Cardiac muscle cell (in vitro differentiated cells and primary cell): ENCODE results near the gene PPIL4. TPM values are rescaled to one million over a fixed set of nuclear protein-coding genes. Genes with fewer than 3 reads are reported as not detected.

Source experiments
- DNase-seq, 2 donors: peaks; one replicate each; pipeline versions ENCODE4 v3.0.0 to v3.0.0-alpha.2; 2010 to 2017; ENCODE audit warnings: low read depth in 1 of 2, low spot score in 1 of 2
- H3K27ac ChIP-seq: fragments of 200-600 bp; sonication (generic); 2 replicates; pipeline ENCODE4 v1.5.1; 2016
- H3K27me3 ChIP-seq: fragments of 200-600 bp; sonication (generic); 2 replicates; pipeline ENCODE4 v1.6.0; 2016; ENCODE audit warnings: control low read depth
- H3K36me3 ChIP-seq: fragments of 200-600 bp; sonication (generic); 2 replicates; pipeline ENCODE4 v1.5.1; 2016; ENCODE audit warnings: control low read depth
- H3K4me1 ChIP-seq: fragments of 200-600 bp; sonication (generic); 2 replicates; pipeline ENCODE4 v1.8.1; 2017; ENCODE audit warnings: low read depth, mild to moderate bottlenecking, mixed run types
- H3K4me3 ChIP-seq: fragments of 200-600 bp; sonication (generic); 2 replicates; pipeline ENCODE4 v1.5.1; 2016; ENCODE audit warnings: mild to moderate bottlenecking
- H3K9me3 ChIP-seq: fragments of 200-600 bp; sonication (generic); 2 replicates; pipeline ENCODE4 v1.5.1; 2017; ENCODE audit warnings: low read depth, mild to moderate bottlenecking, control low read depth
- polyA plus RNA-seq: library from polyadenylated mRNA; unstranded; fragments of >200 nt; fragmentation: Nextera tagmentation; extraction: Ambion mirVana; gene quantifications from 2 replicates; pipeline ENCODE4 v1.2.1, GENCODE V29; 2016
- total RNA-seq: library from RNA; depleted of rRNA; stranded (reverse); fragments of >200 nt; gene quantifications from 2 replicates; pipeline ENCODE4 v1.2.3, GENCODE V29; 2016
- TF ChIP-seq, protein P1 (sequence below): IDR thresholded peaks from 2 replicates; pipeline ENCODE4 v1.5.1; 2012; ENCODE audit warnings: low read depth, mild to moderate bottlenecking, low read length

The PPIL4 gene
- total and polyA plus RNA-seq, 2 experiments from 2014 or later, result 29.5 to 33.1 TPM

DNA sequence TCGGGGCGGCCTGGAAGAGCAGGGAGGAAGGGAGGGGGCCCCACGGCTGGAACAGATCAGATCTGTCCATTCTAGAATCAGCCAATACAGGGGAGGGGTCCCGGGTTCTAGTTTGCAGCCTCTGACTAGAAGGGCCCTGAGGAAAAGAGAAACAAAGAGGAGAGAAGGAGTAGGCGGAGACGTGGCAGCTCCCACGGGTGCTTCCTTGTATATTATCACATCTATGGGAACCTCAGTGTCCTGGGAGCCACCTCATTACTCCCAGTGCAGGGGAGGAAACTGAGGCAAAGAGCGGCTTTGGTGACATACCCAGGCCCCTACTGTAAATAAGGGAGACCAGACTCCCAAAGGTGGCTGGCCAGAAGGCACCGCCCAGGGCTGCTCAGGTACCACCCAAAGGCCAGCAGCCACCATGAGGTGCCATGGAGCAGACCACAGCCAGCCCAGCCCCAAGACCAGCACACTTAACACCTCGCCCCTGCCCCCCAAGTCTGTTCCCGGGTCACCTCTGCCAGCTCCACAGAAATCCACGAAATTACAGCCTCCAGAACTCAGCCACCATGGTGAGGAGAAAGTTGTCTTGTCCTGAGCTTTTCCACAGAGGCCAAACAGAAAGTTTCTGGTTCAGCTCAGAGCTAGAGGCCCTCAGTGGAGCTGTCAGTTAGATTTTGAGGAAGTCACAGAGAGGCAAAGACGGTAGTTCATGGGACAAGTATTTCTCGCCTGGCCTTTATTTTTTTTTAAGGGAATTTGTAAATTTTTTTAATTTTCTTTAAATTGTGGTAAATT lies 63.1 kb downstream of the PPIL4 start:
- no peak for DNase-seq
- H3K36me3 ChIP-seq, result no peaks in the 10 kb centered on the region
- TF ChIP-seq, protein P1, sequence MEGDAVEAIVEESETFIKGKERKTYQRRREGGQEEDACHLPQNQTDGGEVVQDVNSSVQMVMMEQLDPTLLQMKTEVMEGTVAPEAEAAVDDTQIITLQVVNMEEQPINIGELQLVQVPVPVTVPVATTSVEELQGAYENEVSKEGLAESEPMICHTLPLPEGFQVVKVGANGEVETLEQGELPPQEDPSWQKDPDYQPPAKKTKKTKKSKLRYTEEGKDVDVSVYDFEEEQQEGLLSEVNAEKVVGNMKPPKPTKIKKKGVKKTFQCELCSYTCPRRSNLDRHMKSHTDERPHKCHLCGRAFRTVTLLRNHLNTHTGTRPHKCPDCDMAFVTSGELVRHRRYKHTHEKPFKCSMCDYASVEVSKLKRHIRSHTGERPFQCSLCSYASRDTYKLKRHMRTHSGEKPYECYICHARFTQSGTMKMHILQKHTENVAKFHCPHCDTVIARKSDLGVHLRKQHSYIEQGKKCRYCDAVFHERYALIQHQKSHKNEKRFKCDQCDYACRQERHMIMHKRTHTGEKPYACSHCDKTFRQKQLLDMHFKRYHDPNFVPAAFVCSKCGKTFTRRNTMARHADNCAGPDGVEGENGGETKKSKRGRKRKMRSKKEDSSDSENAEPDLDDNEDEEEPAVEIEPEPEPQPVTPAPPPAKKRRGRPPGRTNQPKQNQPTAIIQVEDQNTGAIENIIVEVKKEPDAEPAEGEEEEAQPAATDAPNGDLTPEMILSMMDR, result no peak
- peak overlapping the region; percentile 60 for H3K27ac ChIP-seq
- H3K4me3 ChIP-seq, result no peak overlapping the region
- H3K9me3 ChIP-seq, result no peaks in the 10 kb centered on the region
- H3K27me3 ChIP-seq, result no peaks in the 10 kb centered on the region
- peaks cover 5% of the 10 kb centered on the region for H3K4me1 ChIP-seq

DNA sequence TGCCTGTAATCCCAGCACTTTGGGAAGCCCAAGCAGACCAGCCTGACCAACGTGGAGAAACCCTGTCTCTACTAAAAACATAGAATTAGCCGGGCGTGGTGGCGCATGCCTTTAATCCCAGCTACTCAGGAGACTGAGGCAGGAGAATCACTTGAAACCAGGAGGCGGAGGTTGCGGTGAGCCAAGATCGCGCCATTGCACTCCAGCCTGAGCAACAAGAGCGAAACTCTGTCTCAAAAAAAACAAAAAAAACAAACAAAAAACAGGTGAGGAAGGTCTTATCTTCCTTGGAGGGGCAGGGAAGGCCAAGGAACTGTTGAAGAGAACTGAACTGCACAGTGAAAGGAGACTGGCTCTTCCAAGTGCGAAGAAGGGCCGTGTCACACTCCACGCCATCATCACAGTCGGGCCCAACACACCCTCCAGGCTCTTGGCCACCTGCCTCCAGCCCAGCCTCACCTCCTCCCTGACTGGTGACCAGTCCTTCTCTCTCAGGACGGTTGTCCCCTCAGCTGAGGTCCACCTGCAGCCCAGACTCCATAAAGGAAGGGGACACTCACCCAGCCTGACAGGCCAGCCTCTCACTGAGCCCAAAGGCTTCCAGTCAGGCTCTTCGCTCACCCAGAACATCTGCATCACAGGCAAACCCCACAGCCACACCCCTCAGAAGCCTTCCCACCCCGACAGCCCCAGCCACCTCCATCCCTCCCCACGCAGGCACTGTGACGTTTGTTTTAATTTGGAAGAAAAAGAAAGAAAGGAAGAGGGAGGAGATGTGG lies 65.2 kb downstream of the PPIL4 start:
- Histone ChIP-seq H3K27me3 (no peaks in the 10 kb centered on the region), H3K9me3 (no peaks in the 10 kb centered on the region), H3K27ac (no peak overlapping the region), H3K36me3 (no peaks in the 10 kb centered on the region), H3K4me3 (no peak overlapping the region), H3K4me1 (peaks cover 5% of the 10 kb centered on the region)
- no peak for DNase-seq
- TF ChIP-seq, protein P1, result no peak

DNA sequence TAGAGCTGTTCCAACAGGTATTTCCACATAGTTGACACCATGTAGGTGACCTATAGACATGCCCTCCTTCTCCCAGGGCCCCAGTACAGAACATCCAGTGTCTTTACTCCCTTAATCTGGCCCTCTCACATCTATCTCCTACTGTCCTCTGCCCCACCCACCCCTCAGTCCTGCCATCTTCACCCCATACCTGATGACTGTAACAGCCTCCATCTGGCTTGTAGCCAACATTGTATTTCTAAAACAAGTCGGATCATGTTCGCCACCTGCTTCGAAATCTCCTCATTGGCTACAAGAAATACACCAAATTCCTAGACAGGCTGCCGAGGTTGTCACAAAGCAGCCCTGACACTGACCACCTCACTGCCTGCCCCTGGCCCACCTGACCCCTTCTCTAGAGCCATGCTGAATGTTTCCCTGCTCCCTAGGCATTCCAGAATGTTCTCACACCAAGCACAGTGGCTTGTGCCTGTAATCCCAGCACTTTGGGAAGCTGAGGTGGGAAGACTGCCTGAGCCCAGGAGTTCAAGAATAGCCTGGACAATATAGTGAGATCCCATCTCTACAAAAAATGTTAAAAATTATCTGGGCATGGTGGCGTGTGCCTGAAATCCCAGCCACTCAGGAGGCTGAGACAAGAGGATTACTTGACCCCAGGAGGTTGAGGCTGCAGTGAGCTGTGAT lies 67.1 kb downstream of the PPIL4 start:
- no peak overlapping the region for H3K27ac ChIP-seq
- no peak for DNase-seq

DNA sequence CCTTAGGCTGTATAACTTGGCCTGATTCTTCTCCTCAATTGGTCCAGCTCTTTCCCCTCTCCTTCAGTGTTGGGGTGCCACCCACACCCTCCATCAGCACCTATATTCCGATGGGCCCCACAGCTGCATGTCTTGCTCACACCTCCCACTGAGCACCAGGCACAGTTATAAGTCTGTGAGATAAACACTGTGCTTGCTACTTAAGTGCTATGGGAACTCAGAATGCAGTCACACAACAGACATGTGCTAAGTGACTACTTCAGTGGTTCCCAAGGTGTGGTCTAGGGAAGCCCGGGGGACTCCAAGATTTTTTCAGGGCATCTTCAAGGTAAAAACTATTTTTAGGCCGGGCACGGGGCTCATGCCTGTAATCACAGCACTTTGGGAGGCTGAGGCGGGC lies 68.3 kb downstream of the PPIL4 start:
- Histone ChIP-seq H3K4me3 (no peak overlapping the region), H3K36me3 (no peaks in the 10 kb centered on the region), H3K4me1 (peaks cover 5% of the 10 kb centered on the region), H3K27me3 (no peaks in the 10 kb centered on the region), H3K9me3 (no peaks in the 10 kb centered on the region), H3K27ac (no peak overlapping the region)
- no peak for DNase-seq
- TF ChIP-seq, protein P1, result no peak

More for the DNA sequence above, 67.1 kb downstream of the PPIL4 start:
- H3K36me3 ChIP-seq, result no peaks in the 10 kb centered on the region
- H3K4me1 ChIP-seq, result peaks cover 5% of the 10 kb centered on the region
- TF ChIP-seq, protein P1, result no peak
- no peaks in the 10 kb centered on the region for H3K27me3 ChIP-seq
- no peak overlapping the region for H3K4me3 ChIP-seq
- H3K9me3 ChIP-seq, result no peaks in the 10 kb centered on the region

DNA sequence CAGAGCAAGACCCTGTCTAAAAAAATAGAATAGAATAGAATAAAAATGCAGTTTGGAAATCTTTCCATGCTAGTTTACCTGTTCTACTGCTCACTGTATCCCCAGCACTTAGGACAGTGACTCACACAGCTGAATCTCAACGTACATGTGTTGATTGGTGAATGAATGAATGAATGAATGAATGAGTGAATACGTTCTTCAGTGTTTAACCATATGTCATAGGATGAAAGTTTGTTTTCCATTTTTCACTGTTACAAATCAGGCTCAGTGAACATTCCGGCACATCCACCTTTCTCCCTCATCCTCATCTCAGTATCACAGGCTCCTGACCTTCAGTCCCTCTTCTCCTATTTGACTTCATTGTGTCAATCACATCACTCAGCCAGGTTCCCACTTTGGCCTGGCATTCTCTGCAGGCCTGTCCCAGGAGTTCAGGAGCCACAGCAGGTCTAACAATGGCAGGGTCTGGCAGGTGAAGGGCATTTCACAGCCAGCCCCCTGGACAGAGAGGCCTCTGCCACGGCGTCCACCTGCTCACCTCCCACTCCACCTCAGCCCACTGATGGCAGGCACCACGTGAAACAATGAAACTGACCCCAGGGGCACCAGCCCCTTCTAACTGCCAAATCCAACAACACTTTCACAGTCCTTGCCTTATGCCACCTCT lies 68.9 kb downstream of the PPIL4 start:
- H3K4me3 ChIP-seq, result no peak overlapping the region
- no peaks in the 10 kb centered on the region for H3K27me3 ChIP-seq
- no peaks in the 10 kb centered on the region for H3K36me3 ChIP-seq
- DNase-seq, result no peak
- H3K27ac ChIP-seq, result no peak overlapping the region
- TF ChIP-seq, protein P1, result no peak
- peaks cover under 1% of the 10 kb centered on the region for H3K4me1 ChIP-seq
- no peaks in the 10 kb centered on the region for H3K9me3 ChIP-seq
